ENCODE data around the gene KL. TPM values are rescaled to one million over a fixed set of nuclear protein-coding genes. Genes with fewer than 3 reads are reported as not detected.

Gene KL
- polyA plus RNA-seq, 1 of the 3 experiments (the other 2 are of a cell fraction): 0.02 TPM

- no peak for TF ChIP-seq CTCF (IDR thresholded peaks at IDR 0.05)
- no peak for TF ChIP-seq ZBTB33 (IDR thresholded peaks at IDR 0.05; ENCODE audit: borderline replicate concordance, low read depth)
- no peak for TF ChIP-seq RCOR1 (IDR thresholded peaks at IDR 0.05; ENCODE audit: low read length)
These were observed 99.1 kb downstream of the KL start (continued) for GRCh38 chr13:33115274-33115673.

All from SK-N-SH (cell line).